Keratinocyte (primary cell): ENCODE results near the gene FGFBP2. TPM values are rescaled to one million over a fixed set of nuclear protein-coding genes. Genes with fewer than 3 reads are reported as not detected.

ENCODE experiments used
- DNase-seq: peaks from one replicate; pipeline ENCODE4 v3.0.0-alpha.2; 2011; ENCODE audit warnings: low read depth, missing footprints, low spot score
- FAIRE-seq: peaks from 2 replicates; lab custom pipeline; 2011; peaks lifted over from hg19 to GRCh38; lab: Jason Lieb, UNC
- H2AFZ ChIP-seq: 2 replicates; pipeline ENCODE4 v1.6.0; 2012; ENCODE audit warnings: low read length, control low read depth, inconsistent platforms; ENCODE audit not compliant: control insufficient read depth
- H3K27ac ChIP-seq: 2 replicates; pipeline ENCODE4 v1.5.1; 2011; ENCODE audit warnings: low read length; ENCODE audit not compliant: control insufficient read depth, insufficient read depth
- H3K27me3 ChIP-seq: 3 replicates; pipeline ENCODE4 v1.6.0; 2011; ENCODE audit warnings: low read length; ENCODE audit not compliant: control insufficient read depth, insufficient read depth; ENCODE audit errors: extremely low read depth
- H3K36me3 ChIP-seq, 2 experiments: 2 replicates in 1 of 2; 3 replicates in 1 of 2; pipeline ENCODE4 v1.5.1; 2011; ENCODE audit warnings: low read length in 2 of 2, mild to moderate bottlenecking in 1 of 2; ENCODE audit not compliant: control insufficient read depth in 2 of 2, insufficient read depth in 2 of 2; ENCODE audit errors: extremely low read depth in 1 of 2
- H3K4me1 ChIP-seq: 3 replicates; pipeline ENCODE4 v1.5.1; 2011; ENCODE audit warnings: low read length; ENCODE audit not compliant: control insufficient read depth, insufficient read depth; ENCODE audit errors: extremely low read depth
- H3K4me2 ChIP-seq: 3 replicates; pipeline ENCODE4 v1.6.0; 2011; ENCODE audit warnings: low read depth, low read length; ENCODE audit not compliant: control insufficient read depth, insufficient read depth; ENCODE audit errors: extremely low read depth
- H3K4me3 ChIP-seq, 3 experiments: fragments of 200-600 bp in 1 of 3; sonication (generic) in 1 of 3; 2 replicates in 2 of 3; 3 replicates in 1 of 3; pipeline ENCODE4 v1.5.1; 2011 to 2016; ENCODE audit warnings: low read length in 3 of 3, mild to moderate bottlenecking in 3 of 3, control low read depth in 2 of 3, inconsistent platforms in 1 of 3, low read depth in 1 of 3, mixed read lengths in 1 of 3, mixed run types in 1 of 3, moderate library complexity in 1 of 3; ENCODE audit not compliant: control insufficient read depth in 2 of 3, insufficient read depth in 2 of 3; ENCODE audit errors: extremely low read depth in 1 of 3
- H3K79me2 ChIP-seq: 2 replicates; pipeline ENCODE4 v1.6.0; 2012; ENCODE audit warnings: low read length; ENCODE audit not compliant: control insufficient read depth, insufficient read depth
- H3K9ac ChIP-seq: 3 replicates; pipeline ENCODE4 v1.6.0; 2011; ENCODE audit warnings: low read length; ENCODE audit not compliant: control insufficient read depth, insufficient read depth; ENCODE audit errors: extremely low read depth
- H3K9me1 ChIP-seq: 3 replicates; pipeline ENCODE4 v1.6.0; 2011; ENCODE audit warnings: low read length; ENCODE audit not compliant: control insufficient read depth, insufficient read depth; ENCODE audit errors: extremely low read depth
- H3K9me3 ChIP-seq: 2 replicates; pipeline ENCODE4 v1.5.1; 2012; ENCODE audit warnings: low read depth, low read length; ENCODE audit not compliant: control insufficient read depth
- H4K20me1 ChIP-seq: 3 replicates; pipeline ENCODE4 v1.6.0; 2011; ENCODE audit warnings: low read length; ENCODE audit not compliant: control insufficient read depth, insufficient read depth; ENCODE audit errors: extremely low read depth
- CTCF ChIP-seq, 3 experiments: IDR thresholded peaks in 1 of 3; conservative IDR thresholded peaks in 1 of 3; optimal IDR thresholded peaks in 1 of 3; 2 replicates in 2 of 3; 3 replicates in 1 of 3; pipeline versions ENCODE3 to v1.5.1; 2011; ENCODE audit warnings: low read length in 3 of 3, mild to moderate bottlenecking in 3 of 3, moderate library complexity in 2 of 3, control low read depth in 1 of 3, inconsistent platforms in 1 of 3; ENCODE audit not compliant: insufficient read depth in 2 of 3; ENCODE audit errors: extremely low read depth in 1 of 3
- EZH2 ChIP-seq: IDR thresholded peaks from one replicate; pipeline ENCODE4 v1.6.1; 2012; ENCODE audit warnings: inconsistent platforms, mild to moderate bottlenecking, low read length, moderate library complexity
- dilution Hi-C: fragments of 300-500 bp; cut with MboI; formaldehyde crosslinking; loops from one replicate; pipeline ENCODE4 v1.7.0; 2020; ENCODE audit warnings: low sequenced_read_pairs; ENCODE audit not compliant: extremely low pct_ligation_motif_present
- polyA plus RNA-seq, 5 experiments: library from polyadenylated mRNA; depleted of rRNA in 3 of 5; stranded (reverse) in 3 of 5; stranded (forward) in 1 of 5; unstranded in 1 of 5; fragments of >200 nt; gene quantifications; 1 replicate in 1 of 5; 2 replicates in 3 of 5; 3 replicates in 1 of 5; pipeline versions ENCODE4 v1.2.1 to v1.2.3, GENCODE V29; 2011 to 2012; ENCODE audit warnings: missing spikeins in 2 of 5, low read depth in 1 of 5, low replicate concordance in 1 of 5

FGFBP2 gene
- polyA plus RNA-seq, 1 donor (not counting 4 experiments of a cell fraction or from before 2014, with no cell fraction given), result not detected

- H3K9me1 ChIP-seq, result no peaks in the 10 kb centered on the region
- no peaks in the 10 kb centered on the region for H3K4me1 ChIP-seq
- no peak for FAIRE-seq
- H3K9me3 ChIP-seq, result no peaks in the 10 kb centered on the region
- H4K20me1 ChIP-seq, result no peaks in the 10 kb centered on the region
- no peak overlapping the region for H3K27ac ChIP-seq
- peaks cover 15% of the 10 kb centered on the region for H3K27me3 ChIP-seq
- TF ChIP-seq CTCF (optimal IDR thresholded peaks at IDR 0.05 in 1 of 3, IDR thresholded peaks at IDR 0.05 in 1 of 3, conservative IDR thresholded peaks at IDR 0.05 in 1 of 3; ENCODE audit: extremely low read depth in 1 of 3, insufficient read depth in 2 of 3, low read length in 3 of 3) (no peak), EZH2 (no peak)
- no peaks in the 10 kb centered on the region for H3K79me2 ChIP-seq
- no peak overlapping the region for H3K4me2 ChIP-seq
- dilution Hi-C loops, result no loop called here
- no peaks in the 10 kb centered on the region for H3K36me3 ChIP-seq
- no peak overlapping the region for H3K9ac ChIP-seq
- no peak overlapping the region for H2AFZ ChIP-seq
- H3K4me3 ChIP-seq, result no peak overlapping the region
- DNase-seq, result no peak
These were observed 23.9 kb upstream of the FGFBP2 start for GRCh38 chr4:15986907-15987306.

GRCh38 chr4:15983610-15984009, 20.6 kb upstream of the FGFBP2 start:
- Histone ChIP-seq H3K36me3 (no peaks in the 10 kb centered on the region), H3K4me3 (no peak overlapping the region), H3K4me1 (no peaks in the 10 kb centered on the region), H3K79me2 (no peaks in the 10 kb centered on the region), H3K27me3 (peaks cover 10% of the 10 kb centered on the region), H3K9me3 (no peaks in the 10 kb centered on the region), H2AFZ (no peak overlapping the region), H3K9ac (no peak overlapping the region), H4K20me1 (no peaks in the 10 kb centered on the region), H3K4me2 (no peak overlapping the region), H3K9me1 (no peaks in the 10 kb centered on the region), H3K27ac (no peak overlapping the region)
- DNase-seq (no peak), FAIRE-seq (no peak)
- TF ChIP-seq EZH2, result no peak
- no peak for TF ChIP-seq CTCF (optimal IDR thresholded peaks at IDR 0.05 in 1 of 3, IDR thresholded peaks at IDR 0.05 in 1 of 3, conservative IDR thresholded peaks at IDR 0.05 in 1 of 3; ENCODE audit: extremely low read depth in 1 of 3, insufficient read depth in 2 of 3, low read length in 3 of 3)
- dilution Hi-C loops, result no loop called here
